Thymus (tissue), 11 donors: ENCODE data around the gene ADAMTS17. TPM values are rescaled to one million over a fixed set of nuclear protein-coding genes. Genes with fewer than 3 reads are reported as not detected.
"Not testable (repeated sequence)": the region's sequence is repeated elsewhere in the genome, so short reads cannot be mapped to it uniquely, and the experiment has no call there.

Experiments
- DNase-seq, 9 donors: peaks; one replicate each; pipeline ENCODE4 v3.0.0-alpha.2; 2013; ENCODE audit warnings: low spot score in 9 of 9, low read depth in 6 of 9, missing footprints in 1 of 9
- H3K27ac ChIP-seq, 2 donors: one replicate each; pipeline ENCODE4 v1.5.1; 2013; ENCODE audit warnings: control low read depth in 1 of 2, low read depth in 1 of 2, low read length in 1 of 2, mild to moderate bottlenecking in 1 of 2, moderate library complexity in 1 of 2
- H3K27me3 ChIP-seq, 2 donors: one replicate each; pipeline ENCODE4 v1.5.1; 2013; ENCODE audit warnings: low read length in 1 of 2; ENCODE audit not compliant: control insufficient read depth in 2 of 2, insufficient read depth in 1 of 2
- H3K36me3 ChIP-seq, 2 donors: one replicate each; pipeline ENCODE4 v1.5.1; 2013; ENCODE audit warnings: low read length in 1 of 2, mild to moderate bottlenecking in 1 of 2, moderate library complexity in 1 of 2; ENCODE audit not compliant: control insufficient read depth in 2 of 2, insufficient read depth in 2 of 2
- H3K4me1 ChIP-seq, 2 donors: one replicate each; pipeline ENCODE4 v1.5.1; 2013; ENCODE audit warnings: low read length in 2 of 2; ENCODE audit not compliant: control insufficient read depth in 2 of 2, insufficient read depth in 2 of 2
- H3K4me3 ChIP-seq, 2 donors: one replicate each; pipeline ENCODE4 v1.5.1; 2013; ENCODE audit warnings: low read length in 2 of 2, control low read depth in 1 of 2, mild to moderate bottlenecking in 1 of 2
- H3K9me3 ChIP-seq, 2 donors: one replicate each; pipeline ENCODE4 v1.5.1; 2013; ENCODE audit warnings: low read length in 1 of 2, mild to moderate bottlenecking in 1 of 2; ENCODE audit not compliant: control insufficient read depth in 2 of 2, insufficient read depth in 1 of 2
- WGBS: extraction: QIAGEN DNeasy Blood & Tissue Kit; methylation state at CpG from one replicate; pipeline ENCODE4 v1.1.7; 2013; 5-methylcytosine and 5-hydroxymethylcytosine counted together
- polyA plus RNA-seq: library from polyadenylated mRNA; stranded (reverse); fragments of 200-250 nt; gene quantifications from one replicate; pipeline ENCODE4 v1.2.3, GENCODE V29; 2013
- total RNA-seq: library from RNA; stranded (reverse); fragments of 120-200 nt; gene quantifications from one replicate; pipeline ENCODE4 v1.2.4, GENCODE V29; 2013
- donor health status: healthy.

Gene ADAMTS17
- total and polyA plus RNA-seq, 2 donors = 5.6 to 10.4 TPM

DNA sequence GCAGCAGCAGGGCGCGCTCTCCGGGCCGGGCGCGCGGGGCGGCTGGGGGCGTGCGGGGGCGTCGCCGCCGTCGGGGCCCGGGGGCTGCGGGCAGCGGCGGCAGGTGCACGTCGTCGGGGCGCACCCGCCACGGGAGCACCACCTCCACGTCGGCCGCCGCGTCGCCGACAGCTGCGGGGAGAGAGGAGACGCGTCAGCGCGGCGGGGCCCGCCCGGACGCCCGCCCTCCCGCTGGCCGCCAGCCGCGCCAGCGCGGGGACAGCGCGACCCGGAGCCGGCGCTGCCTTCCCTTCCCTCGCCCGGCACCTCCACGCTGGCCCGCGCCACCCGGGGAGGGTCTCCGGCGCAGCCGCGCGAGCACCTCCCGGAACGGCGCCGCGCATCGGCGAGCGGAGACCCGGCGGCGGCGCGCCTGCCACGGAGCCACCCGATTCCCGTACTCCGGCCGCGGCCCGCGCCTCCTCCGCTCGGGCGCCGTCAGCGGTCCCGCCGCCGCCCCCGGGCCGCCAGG, 481 bp downstream of the ADAMTS17 start:
- no peaks in the 10 kb centered on the region for H3K36me3 ChIP-seq
- WGBS = 3% methylated on average over 95 of the region's 95 CpGs
- H3K27ac ChIP-seq = peak overlapping the region in 1 of 2 donors; percentile 69
- peak overlapping the region; percentile 24 to 65 for H3K4me3 ChIP-seq
- H3K9me3 ChIP-seq = peaks cover 3 to 6% of the 10 kb centered on the region in 2 donors
- peaks cover 31 to 51% of the 10 kb centered on the region in 2 donors for H3K27me3 ChIP-seq
- peaks cover 3 to 6% of the 10 kb centered on the region in 2 donors for H3K4me1 ChIP-seq
- DNase-seq = no peak

DNA sequence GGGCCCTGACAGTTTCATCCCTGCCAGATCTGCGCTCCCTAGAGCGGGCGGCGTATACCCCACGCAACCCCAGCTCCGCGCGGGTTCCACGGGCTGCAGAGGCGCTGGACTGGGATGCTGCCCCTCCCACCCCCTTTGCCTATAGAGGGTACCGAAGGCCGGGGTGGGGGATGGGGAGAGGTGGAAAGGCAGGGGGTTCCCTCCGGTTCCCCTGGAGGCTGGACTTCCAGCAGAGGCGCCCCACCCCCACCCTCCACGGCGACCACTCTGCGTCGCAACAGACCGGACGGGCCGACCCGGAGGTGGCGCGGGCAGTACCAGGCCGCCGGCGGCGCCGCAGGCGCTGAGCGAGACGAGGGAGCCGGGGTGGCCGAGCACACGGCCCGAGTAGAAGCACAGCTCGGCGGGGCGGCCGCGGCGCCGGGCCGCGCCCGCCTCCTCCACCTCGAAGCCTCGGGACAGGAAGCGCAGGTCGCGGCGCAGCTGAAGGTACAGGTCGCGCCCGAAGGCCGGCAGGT, 995 bp downstream of the ADAMTS17 start:
- Histone ChIP-seq H3K27ac (no peak overlapping the region), H3K27me3 (peaks cover 31 to 54% of the 10 kb centered on the region in 2 donors), H3K4me3 (peak overlapping the region in 1 of 2 donors; percentile 65), H3K9me3 (peaks cover 3 to 6% of the 10 kb centered on the region in 2 donors), H3K4me1 (peaks cover 3 to 8% of the 10 kb centered on the region in 2 donors), H3K36me3 (no peaks in the 10 kb centered on the region)
- DNase-seq = no peak
- WGBS = 13% methylated on average over 56 of the region's 56 CpGs

DNA sequence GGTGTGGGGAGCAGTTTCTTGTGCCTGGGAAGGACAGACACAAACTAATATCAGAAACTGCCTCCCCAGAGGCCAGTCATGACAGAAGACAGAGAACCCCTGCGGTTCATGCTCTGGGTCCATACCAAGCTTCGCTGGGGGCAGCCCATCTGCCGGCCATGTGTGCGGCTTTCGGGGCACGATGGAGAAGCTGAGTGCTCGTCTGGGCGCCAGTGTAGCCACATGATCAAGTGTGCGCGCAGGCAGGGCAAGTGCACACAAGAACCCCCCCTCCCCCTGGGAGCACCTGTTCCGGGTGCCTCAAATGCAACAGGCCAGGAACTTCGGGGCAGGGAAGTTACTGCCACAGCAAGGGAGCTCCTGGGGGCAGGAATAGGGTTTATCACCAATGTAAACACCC, 1.8 kb downstream of the ADAMTS17 start:
- Histone ChIP-seq H3K36me3 (no peaks in the 10 kb centered on the region), H3K9me3 (peaks cover 3 to 6% of the 10 kb centered on the region in 2 donors), H3K4me3 (peak overlapping the region in 1 of 2 donors; percentile 65), H3K27ac (no peak overlapping the region), H3K27me3 (peaks cover 31 to 54% of the 10 kb centered on the region in 2 donors), H3K4me1 (peaks cover 6 to 13% of the 10 kb centered on the region in 2 donors)
- no peak for DNase-seq
- 90% methylated on average over 12 of the region's 12 CpGs for WGBS

DNA sequence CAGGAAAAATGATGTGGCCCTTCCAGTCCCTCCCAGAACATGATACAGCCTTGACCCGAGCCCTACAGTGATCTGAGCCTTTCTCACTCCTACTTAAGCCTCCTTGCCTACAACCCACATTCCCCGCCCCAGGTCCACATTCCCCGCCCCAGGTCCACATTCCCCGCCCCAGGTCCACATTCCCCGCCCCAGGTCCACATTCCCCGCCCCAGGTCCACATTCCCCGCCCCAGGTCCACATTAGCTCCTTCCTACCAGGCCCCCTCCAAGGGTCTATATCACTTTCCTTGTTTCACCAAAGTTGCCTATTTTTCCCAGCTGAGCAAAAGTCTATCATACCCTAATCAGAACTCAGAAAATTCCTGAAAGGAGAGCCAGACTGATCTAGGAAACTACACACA, 2.3 kb downstream of the ADAMTS17 start:
- 79% methylated on average over 7 of the region's 7 CpGs for WGBS
- not testable (repeated sequence) for H3K27ac ChIP-seq, H3K9me3 ChIP-seq, H3K36me3 ChIP-seq, H3K4me3 ChIP-seq, DNase-seq
- peaks cover 31 to 50% of the 10 kb centered on the region in 2 donors for H3K27me3 ChIP-seq
- H3K4me1 ChIP-seq = peaks cover 6 to 19% of the 10 kb centered on the region in 2 donors

GRCh38 chr15:100338971-100339444, 2.8 kb downstream of the ADAMTS17 start:
- H3K36me3 ChIP-seq = no peaks in the 10 kb centered on the region
- H3K9me3 ChIP-seq = peaks cover 3 to 6% of the 10 kb centered on the region in 2 donors
- peaks cover 31 to 49% of the 10 kb centered on the region in 2 donors for H3K27me3 ChIP-seq
- peaks cover 9 to 23% of the 10 kb centered on the region in 2 donors for H3K4me1 ChIP-seq
- WGBS = 34% methylated on average over 10 of the region's 10 CpGs
- H3K27ac ChIP-seq = no peak overlapping the region
- peak overlapping the region; percentile 31 to 32 for H3K4me3 ChIP-seq
- peak in 3 of 9 donors; percentile 41 to 69 (median 54) for DNase-seq

DNA sequence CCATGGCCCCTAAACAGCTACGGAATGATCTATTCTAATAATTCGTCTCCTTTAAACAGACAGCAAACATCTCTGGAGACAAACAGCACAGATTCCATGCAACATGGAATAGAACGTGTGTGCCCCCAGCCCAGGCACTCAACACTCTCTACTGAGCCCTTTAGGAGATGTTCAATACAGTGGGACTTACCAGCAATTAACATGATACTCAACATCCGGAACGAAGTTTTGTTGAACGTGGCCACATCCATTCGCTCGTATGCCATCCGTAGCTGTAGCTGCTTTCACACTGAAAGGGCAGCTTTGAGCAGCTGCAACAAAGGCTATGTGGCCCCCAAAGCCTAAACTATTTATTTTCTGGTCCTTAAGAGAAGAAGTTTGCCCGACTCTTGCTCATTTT, 3.5 kb downstream of the ADAMTS17 start:
- 86% methylated on average over 10 of the region's 10 CpGs for WGBS
- H3K9me3 ChIP-seq = peaks cover 3 to 6% of the 10 kb centered on the region in 2 donors
- no peaks in the 10 kb centered on the region for H3K36me3 ChIP-seq
- peaks cover 15 to 25% of the 10 kb centered on the region in 2 donors for H3K4me1 ChIP-seq
- H3K27ac ChIP-seq = no peak overlapping the region
- peaks cover 31 to 45% of the 10 kb centered on the region in 2 donors for H3K27me3 ChIP-seq
- no peak for DNase-seq
- peak overlapping the region in 1 of 2 donors; percentile 31 for H3K4me3 ChIP-seq

DNA sequence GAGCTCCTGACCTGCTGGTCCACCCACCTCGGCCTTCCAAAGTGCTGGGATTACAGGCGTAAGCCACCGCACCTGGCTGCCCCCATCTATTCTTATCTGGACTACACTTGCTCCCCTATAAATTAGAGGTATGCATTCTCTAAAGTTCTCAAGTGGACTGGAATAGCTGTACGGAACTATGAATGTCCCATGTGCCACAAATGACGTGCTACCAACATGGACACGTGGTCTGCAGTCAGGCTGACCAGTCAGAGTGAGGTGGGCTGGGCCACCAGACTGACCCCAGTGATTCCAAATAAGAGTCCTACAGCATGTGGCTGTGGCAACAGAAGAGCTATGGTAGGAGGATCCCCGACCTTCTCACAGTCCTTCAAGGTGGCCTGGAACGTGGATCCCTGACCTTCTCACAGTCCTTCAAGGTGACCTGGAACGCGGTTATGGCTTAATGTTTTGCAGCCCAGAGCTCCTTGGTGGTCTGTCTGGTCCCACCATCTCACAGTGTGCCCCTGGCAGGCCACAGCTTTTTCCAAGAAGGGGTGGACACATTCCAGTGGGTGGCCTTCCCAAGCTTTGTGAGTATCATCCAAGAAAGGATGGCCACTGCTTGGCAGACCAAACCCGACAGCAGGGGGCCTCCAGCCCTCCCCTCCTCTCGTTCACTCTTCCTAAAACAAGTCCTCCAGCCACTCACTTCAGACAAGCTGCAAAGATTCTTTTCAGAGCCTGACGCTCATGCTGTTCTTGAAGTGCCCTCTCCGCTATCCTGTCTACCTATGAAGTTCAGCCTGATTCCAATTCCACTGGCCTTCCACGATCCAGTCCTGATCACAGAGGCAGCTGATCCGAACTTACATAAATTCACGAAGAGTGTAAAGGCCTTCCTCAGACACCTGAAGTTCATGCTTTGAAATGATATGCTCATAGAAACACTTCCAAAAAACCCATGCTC, 4.4 kb downstream of the ADAMTS17 start:
- Histone ChIP-seq H3K36me3 (no peaks in the 10 kb centered on the region), H3K9me3 (peaks cover 3 to 6% of the 10 kb centered on the region in 2 donors), H3K27me3 (peaks cover 29 to 39% of the 10 kb centered on the region in 2 donors), H3K4me3 (peak overlapping the region in 1 of 2 donors; percentile 31), H3K27ac (no peak overlapping the region), H3K4me1 (peaks cover 19 to 27% of the 10 kb centered on the region in 2 donors)
- 92% methylated on average over 17 of the region's 17 CpGs for WGBS
- no peak for DNase-seq

GRCh38 chr15:100336061-100336460, 5.7 kb downstream of the ADAMTS17 start:
- Histone ChIP-seq H3K27me3 (peaks cover 17 to 31% of the 10 kb centered on the region in 2 donors), H3K4me1 (peaks cover 25% of the 10 kb centered on the region in 2 donors), H3K27ac (peak overlapping the region in 1 of 2 donors; percentile 46), H3K4me3 (peak overlapping the region in 1 of 2 donors; percentile 25), H3K36me3 (no peaks in the 10 kb centered on the region), H3K9me3 (no peaks in the 10 kb centered on the region)
- WGBS = 72% methylated on average over 6 of the region's 6 CpGs
- no peak for DNase-seq
